OCI-LY3 (cell line): ENCODE results near the gene DRICH1.
"Not testable (repeated sequence)": the region's sequence is repeated elsewhere in the genome, so short reads cannot be mapped to it uniquely, and the experiment has no call there.

Experiments used
- EZH2phosphoT487 ChIP-seq: fragments of 200-600 bp; shearing (Covaris generic); IDR thresholded peaks from 2 replicates; pipeline ENCODE4 v1.6.1; 2018; ENCODE audit warnings: antibody characterized with exemption, mixed run types, low read depth
- TF ChIP-seq, protein P1 (sequence below): fragments of 200-600, 300-600 bp; sonication (generic); IDR thresholded peaks from 2 replicates; pipeline ENCODE4 v1.5.1; 2014; ENCODE audit warnings: antibody characterized with exemption, low read length, low read depth

DNA sequence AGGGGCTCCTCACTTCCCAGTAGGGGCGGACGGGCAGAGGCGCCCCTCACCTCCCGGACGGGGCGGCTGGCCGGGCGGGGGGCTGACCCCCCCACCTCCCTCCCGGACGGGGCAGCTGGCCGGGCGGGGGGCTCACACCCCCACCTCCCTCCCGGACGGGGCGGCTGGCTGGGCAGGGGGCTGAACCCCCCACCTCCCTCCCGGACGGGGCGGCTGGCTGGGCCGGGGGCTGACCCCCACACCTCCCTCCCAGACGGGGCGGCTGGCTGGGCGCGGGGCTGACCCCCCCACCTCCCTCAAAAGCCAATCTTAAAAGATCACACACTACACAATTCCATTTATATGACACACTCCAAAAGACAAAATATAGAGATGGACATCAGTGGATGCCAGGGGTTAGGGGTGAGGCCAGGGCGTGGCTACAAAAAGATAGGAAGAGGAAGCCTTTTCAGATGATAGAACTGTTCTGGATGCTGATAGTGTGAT is 71.1 kb downstream of the DRICH1 start:
- TF ChIP-seq, protein P1, sequence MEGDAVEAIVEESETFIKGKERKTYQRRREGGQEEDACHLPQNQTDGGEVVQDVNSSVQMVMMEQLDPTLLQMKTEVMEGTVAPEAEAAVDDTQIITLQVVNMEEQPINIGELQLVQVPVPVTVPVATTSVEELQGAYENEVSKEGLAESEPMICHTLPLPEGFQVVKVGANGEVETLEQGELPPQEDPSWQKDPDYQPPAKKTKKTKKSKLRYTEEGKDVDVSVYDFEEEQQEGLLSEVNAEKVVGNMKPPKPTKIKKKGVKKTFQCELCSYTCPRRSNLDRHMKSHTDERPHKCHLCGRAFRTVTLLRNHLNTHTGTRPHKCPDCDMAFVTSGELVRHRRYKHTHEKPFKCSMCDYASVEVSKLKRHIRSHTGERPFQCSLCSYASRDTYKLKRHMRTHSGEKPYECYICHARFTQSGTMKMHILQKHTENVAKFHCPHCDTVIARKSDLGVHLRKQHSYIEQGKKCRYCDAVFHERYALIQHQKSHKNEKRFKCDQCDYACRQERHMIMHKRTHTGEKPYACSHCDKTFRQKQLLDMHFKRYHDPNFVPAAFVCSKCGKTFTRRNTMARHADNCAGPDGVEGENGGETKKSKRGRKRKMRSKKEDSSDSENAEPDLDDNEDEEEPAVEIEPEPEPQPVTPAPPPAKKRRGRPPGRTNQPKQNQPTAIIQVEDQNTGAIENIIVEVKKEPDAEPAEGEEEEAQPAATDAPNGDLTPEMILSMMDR, result not testable (repeated sequence)
- not testable (repeated sequence) for TF ChIP-seq EZH2phosphoT487
